ENCODE results near the gene SRGN.

DNA sequence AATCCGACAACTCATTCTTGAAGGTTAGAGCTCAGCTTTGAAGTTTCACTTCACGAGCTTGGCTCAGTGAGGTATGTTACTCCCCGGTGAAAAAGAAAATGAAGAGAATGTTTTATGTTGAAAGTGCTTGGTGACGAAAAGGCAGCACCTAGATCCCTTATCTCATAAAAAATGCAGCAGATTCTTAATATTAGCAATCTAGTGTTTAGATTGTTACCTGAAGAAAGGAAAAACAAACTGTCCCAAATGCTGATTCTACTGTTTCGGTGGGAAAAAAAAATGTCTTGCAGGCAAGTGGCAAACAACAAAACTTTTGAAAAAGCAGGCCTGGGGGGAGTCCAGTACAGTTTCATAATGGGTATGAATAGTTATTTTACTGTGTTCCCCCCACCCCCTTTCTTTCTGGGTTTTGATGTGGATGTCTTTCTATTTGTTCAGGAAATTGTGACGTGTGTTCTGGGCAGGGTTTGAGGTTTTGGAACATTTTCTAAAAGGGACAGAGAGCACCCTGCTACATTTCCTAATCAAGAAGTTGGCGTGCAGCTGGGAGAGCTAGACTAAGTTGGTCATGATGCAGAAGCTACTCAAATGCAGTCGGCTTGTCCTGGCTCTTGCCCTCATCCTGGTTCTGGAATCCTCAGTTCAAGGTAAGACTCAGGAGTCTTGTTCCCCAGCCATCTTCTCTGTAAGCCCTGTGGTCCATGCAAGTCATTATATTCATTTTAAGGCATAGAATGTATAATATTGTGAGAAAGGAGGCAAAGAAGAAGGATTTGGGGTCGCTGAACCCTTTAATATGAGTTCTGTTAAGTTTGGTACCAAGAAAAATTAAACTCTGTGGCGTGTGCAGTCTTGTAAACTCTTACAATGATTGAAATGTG lies at the start of gene SRGN:
- TF ChIP-seq, protein P1, sequence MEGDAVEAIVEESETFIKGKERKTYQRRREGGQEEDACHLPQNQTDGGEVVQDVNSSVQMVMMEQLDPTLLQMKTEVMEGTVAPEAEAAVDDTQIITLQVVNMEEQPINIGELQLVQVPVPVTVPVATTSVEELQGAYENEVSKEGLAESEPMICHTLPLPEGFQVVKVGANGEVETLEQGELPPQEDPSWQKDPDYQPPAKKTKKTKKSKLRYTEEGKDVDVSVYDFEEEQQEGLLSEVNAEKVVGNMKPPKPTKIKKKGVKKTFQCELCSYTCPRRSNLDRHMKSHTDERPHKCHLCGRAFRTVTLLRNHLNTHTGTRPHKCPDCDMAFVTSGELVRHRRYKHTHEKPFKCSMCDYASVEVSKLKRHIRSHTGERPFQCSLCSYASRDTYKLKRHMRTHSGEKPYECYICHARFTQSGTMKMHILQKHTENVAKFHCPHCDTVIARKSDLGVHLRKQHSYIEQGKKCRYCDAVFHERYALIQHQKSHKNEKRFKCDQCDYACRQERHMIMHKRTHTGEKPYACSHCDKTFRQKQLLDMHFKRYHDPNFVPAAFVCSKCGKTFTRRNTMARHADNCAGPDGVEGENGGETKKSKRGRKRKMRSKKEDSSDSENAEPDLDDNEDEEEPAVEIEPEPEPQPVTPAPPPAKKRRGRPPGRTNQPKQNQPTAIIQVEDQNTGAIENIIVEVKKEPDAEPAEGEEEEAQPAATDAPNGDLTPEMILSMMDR (IDR thresholded peaks at IDR 0.05), result no peak
- peak in 1 of 2 donors; percentile 58 for TF ChIP-seq POLR2A (IDR thresholded peaks at IDR 0.05)

All from thyroid gland (tissue), 4 donors.